Prostate gland (tissue), 2 donors: ENCODE measurements around the gene ARMH2. TPM values are rescaled to one million over a fixed set of nuclear protein-coding genes. Genes with fewer than 3 reads are reported as not detected.

Experiments
- DNase-seq: peaks from one replicate; pipeline ENCODE4 v3.0.0-alpha.2; 2019; ENCODE audit warnings: low spot score
- H3K27ac ChIP-seq, 2 donors: fragments of 200-600 bp; sonication (generic); 2 replicates each; pipeline ENCODE4 v1.5.1; 2017 to 2019
- H3K27me3 ChIP-seq: fragments of 200-600 bp; sonication (generic); replicated peaks from 2 replicates; pipeline ENCODE4 v1.5.1; 2019; ENCODE audit not compliant: insufficient read depth
- H3K36me3 ChIP-seq, 2 donors: fragments of 200-600 bp; sonication (generic); 1 replicate in 1 of 2; 2 replicates in 1 of 2; pipeline versions ENCODE4 v1.5.1 to v1.8.1; 2017 to 2019
- H3K4me1 ChIP-seq: fragments of 200-600 bp; sonication (generic); replicated peaks from 2 replicates; pipeline ENCODE4 v1.5.1; 2019
- H3K4me3 ChIP-seq, 2 donors: fragments of 200-600 bp; sonication (generic); 2 replicates each; pipeline ENCODE4 v1.5.1; 2017 to 2019
- H3K9me3 ChIP-seq: fragments of 200-600 bp; sonication (generic); 2 replicates; pipeline ENCODE4 v1.5.1; 2017
- POLR2A ChIP-seq: fragments of 450-650 bp; IDR thresholded peaks from one replicate; pipeline ENCODE4 v1.6.1; 2016; ENCODE audit warnings: antibody characterized with exemption, mild to moderate bottlenecking
- POLR2AphosphoS5 ChIP-seq: sonication (generic); formaldehyde crosslinking; IDR thresholded peaks from one replicate; pipeline ENCODE4 v1.6.1; 2017; ENCODE audit warnings: antibody characterized with exemption
- WGBS: methylation state at CpG from one replicate; pipeline ENCODE4 v1.1.5; 2018; 5-methylcytosine and 5-hydroxymethylcytosine counted together
- intact Hi-C: fragments of 100-400 bp; cut with DNase I; formaldehyde crosslinking; loops from one replicate; pipeline ENCODE4 v1.14.2; 2022
- total RNA-seq, 2 donors: library from RNA; depleted of rRNA; stranded (reverse); fragments of >200 nt; gene quantifications; one replicate each; pipeline ENCODE4 v1.1.0, GENCODE V29; 2016
- TF ChIP-seq, protein P1 (sequence below), 4 experiments: fragments of 200-600 bp in 2 of 4; fragments of 450-650 bp in 2 of 4; sonication (generic) in 2 of 4; IDR thresholded peaks; 1 replicate in 3 of 4; 2 replicates in 1 of 4; pipeline ENCODE4 v1.5.1; 2016 to 2019; ENCODE audit warnings: antibody characterized with exemption in 4 of 4, mild to moderate bottlenecking in 2 of 4, moderate library complexity in 2 of 4

Gene ARMH2
- total RNA-seq, 2 donors from 2014 or later: not detected

DNA sequence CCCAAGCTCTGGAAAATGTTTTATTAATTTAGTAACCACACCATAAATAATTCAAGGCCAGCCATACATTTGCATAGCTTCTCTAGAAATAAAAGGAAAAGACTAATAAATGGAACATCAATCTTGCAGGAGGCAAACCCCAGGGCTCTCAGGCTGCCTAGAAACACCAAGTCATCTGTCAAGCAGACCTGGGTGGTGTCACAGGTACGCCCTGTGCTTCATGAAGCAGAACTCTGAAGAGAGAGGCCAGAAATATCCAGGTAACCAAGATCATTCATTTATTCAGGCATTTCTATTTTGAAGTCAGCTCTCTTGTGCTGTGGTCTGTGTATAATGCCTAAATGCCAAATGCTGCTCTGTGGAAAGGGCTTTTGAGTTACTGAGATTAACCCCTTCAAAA is 45.3 kb upstream of the ARMH2 start:
- Histone ChIP-seq H3K9me3 (no peaks in the 10 kb centered on the region), H3K27ac (no peak overlapping the region), H3K36me3 (peaks cover 0 to 4% of the 10 kb centered on the region in 2 donors), H3K4me1 (no peaks in the 10 kb centered on the region), H3K4me3 (no peak overlapping the region), H3K27me3 (no peaks in the 10 kb centered on the region)
- no peak for DNase-seq
- intact Hi-C loops: no loop called here
- 96% methylated on average over 1 of the region's 1 CpG for WGBS
- TF ChIP-seq POLR2AphosphoS5: no peak
- TF ChIP-seq, protein P1, sequence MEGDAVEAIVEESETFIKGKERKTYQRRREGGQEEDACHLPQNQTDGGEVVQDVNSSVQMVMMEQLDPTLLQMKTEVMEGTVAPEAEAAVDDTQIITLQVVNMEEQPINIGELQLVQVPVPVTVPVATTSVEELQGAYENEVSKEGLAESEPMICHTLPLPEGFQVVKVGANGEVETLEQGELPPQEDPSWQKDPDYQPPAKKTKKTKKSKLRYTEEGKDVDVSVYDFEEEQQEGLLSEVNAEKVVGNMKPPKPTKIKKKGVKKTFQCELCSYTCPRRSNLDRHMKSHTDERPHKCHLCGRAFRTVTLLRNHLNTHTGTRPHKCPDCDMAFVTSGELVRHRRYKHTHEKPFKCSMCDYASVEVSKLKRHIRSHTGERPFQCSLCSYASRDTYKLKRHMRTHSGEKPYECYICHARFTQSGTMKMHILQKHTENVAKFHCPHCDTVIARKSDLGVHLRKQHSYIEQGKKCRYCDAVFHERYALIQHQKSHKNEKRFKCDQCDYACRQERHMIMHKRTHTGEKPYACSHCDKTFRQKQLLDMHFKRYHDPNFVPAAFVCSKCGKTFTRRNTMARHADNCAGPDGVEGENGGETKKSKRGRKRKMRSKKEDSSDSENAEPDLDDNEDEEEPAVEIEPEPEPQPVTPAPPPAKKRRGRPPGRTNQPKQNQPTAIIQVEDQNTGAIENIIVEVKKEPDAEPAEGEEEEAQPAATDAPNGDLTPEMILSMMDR (IDR thresholded peaks at IDR 0.05): no peak
- TF ChIP-seq POLR2A: no peak

DNA sequence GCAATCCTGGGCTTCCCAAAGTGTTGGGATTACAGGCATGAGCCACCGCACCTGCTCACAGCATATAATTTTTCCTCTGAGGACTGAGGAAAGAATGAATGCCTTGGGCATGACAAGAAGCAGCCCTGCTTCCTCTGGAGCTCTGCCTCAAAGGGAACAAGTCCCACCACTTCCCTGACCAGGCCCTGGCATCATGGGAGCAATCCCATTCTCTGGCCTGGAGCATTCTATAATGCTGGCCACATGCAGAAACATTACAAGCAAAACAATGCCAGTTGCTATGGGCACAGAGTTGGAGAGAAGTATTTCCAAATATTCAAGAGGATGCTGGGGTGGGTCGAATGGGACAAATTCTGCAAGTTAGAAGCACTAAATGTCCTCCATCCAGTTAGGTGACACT is 41.5 kb upstream of the ARMH2 start:
- intact Hi-C loops: no loop called here
- H3K4me1 ChIP-seq: no peaks in the 10 kb centered on the region
- H3K27me3 ChIP-seq: no peaks in the 10 kb centered on the region
- no peak overlapping the region for H3K4me3 ChIP-seq
- H3K36me3 ChIP-seq: peaks cover 0 to 4% of the 10 kb centered on the region in 2 donors
- WGBS: 76% methylated on average over 2 of the region's 2 CpGs
- DNase-seq: no peak
- TF ChIP-seq, protein P1 (IDR thresholded peaks at IDR 0.05): no peak
- no peak for TF ChIP-seq POLR2AphosphoS5
- no peak for TF ChIP-seq POLR2A
- H3K9me3 ChIP-seq: no peaks in the 10 kb centered on the region
- H3K27ac ChIP-seq: no peak overlapping the region

GRCh38 chr6:24838994-24839393 is 40.3 kb upstream of the ARMH2 start:
- Histone ChIP-seq H3K4me1 (no peaks in the 10 kb centered on the region), H3K9me3 (no peaks in the 10 kb centered on the region), H3K27ac (no peak overlapping the region), H3K4me3 (no peak overlapping the region), H3K27me3 (no peaks in the 10 kb centered on the region), H3K36me3 (peaks cover 0 to 4% of the 10 kb centered on the region in 2 donors)
- WGBS: 87% methylated on average over 5 of the region's 5 CpGs
- TF ChIP-seq POLR2A (no peak), POLR2AphosphoS5 (no peak)
- TF ChIP-seq, protein P1 (IDR thresholded peaks at IDR 0.05): no peak
- no peak for DNase-seq
- intact Hi-C loops: no loop called here

DNA sequence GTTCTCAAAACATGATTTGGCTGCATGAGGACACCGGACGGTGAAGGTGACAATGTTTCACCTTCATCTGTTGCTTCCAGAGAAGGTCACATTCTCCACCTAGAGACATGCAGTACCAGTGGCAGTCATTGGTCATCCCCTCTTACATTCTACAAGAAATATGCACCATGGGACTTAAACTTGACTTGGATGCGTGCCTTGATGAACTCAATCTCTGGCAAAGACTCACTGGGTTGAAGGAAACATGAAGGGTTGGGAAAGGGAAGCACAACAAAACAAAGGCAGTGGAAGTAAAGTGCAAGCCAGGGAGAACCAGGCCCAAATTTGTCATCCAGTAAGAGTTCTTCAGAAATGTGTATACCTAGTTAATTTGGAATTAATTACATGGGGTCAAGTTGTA is 39.4 kb upstream of the ARMH2 start:
- H3K4me1 ChIP-seq: no peaks in the 10 kb centered on the region
- 90% methylated on average over 3 of the region's 3 CpGs for WGBS
- no peak overlapping the region for H3K27ac ChIP-seq
- DNase-seq: no peak
- H3K9me3 ChIP-seq: no peaks in the 10 kb centered on the region
- no peak for TF ChIP-seq POLR2AphosphoS5
- TF ChIP-seq, protein P1 (IDR thresholded peaks at IDR 0.05): no peak
- TF ChIP-seq POLR2A: no peak
- no peak overlapping the region for H3K4me3 ChIP-seq
- intact Hi-C loops: no loop called here
- H3K36me3 ChIP-seq: peaks cover 0 to 3% of the 10 kb centered on the region in 2 donors
- H3K27me3 ChIP-seq: no peaks in the 10 kb centered on the region

GRCh38 chr6:24836109-24836508 is 37.4 kb upstream of the ARMH2 start:
- H3K27me3 ChIP-seq: no peaks in the 10 kb centered on the region
- H3K4me1 ChIP-seq: no peaks in the 10 kb centered on the region
- DNase-seq: peak; percentile 31
- TF ChIP-seq, protein P1 (IDR thresholded peaks at IDR 0.05): no peak
- TF ChIP-seq POLR2A (no peak), POLR2AphosphoS5 (peak; percentile 56)
- peak overlapping the region; percentile 33 to 61 for H3K27ac ChIP-seq
- intact Hi-C loops: no loop called here
- no peak overlapping the region for H3K4me3 ChIP-seq
- WGBS: 5% methylated on average over 2 of the region's 2 CpGs
- H3K9me3 ChIP-seq: no peaks in the 10 kb centered on the region
- no peaks in the 10 kb centered on the region for H3K36me3 ChIP-seq
